Measurements from ENCODE around the gene BRF1.

Gene BRF1

DNA sequence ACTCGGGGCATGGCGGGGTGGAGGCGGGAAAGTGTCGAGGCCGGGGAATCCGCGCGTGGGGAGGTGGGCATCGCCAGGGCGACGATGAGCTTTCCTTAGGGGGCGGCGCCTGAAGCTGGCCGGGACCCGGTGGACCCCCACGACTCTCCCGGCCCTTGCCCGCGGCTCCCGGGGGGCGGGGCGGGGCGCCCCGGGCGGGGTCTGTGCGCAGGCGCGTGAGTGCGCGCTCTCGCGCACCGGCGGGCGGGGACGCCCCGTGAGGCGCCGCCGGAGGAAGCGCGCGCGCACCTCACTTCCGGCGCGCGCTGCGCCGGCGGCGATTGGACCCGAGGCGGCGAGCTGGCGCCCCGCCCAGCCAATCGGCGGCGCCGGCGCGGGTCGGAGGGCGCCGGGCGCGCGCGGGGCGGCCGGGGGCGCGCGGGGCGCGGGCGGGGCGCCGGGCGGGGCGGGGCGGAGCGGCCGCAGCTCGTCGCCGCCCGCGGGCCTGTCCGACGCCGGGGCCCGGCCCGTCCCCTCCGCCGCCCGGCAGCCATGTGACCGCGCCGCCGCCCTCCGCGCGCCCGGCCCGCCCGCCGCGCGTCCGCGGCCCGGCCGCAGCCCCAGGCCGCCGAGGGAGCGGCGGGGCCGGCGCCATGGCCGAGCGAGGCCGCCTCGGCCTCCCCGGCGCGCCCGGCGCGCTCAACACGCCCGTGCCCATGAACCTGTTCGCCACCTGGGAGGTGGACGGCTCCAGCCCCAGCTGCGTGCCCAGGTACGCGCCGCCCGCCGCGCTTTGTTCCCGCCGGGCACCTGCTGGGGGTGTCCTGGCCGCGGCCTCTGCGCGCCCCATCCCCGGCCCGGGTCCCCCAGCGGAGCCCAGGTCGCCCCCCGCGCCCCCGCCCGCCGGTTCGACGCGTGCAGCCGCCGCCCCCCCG, 13.7 kb upstream of the BRF1 start, which contains the start of gene PACS2:
Gene PACS2, plus strand, starts transcription at position 462 of the 914 bp plus-strand sequence. Its CDS starts 171 bp downstream, at position 633.
- H3K27ac ChIP-seq: peak within 1 kb of the TSS; percentile 60
- H3K9ac ChIP-seq (ENCODE audit: insufficient read length): peak within 1 kb of the TSS; percentile 65
- no peaks in the 10 kb centered on the region for H3K9me3 ChIP-seq (ENCODE audit: low read depth, low read length)
- no peaks in the 10 kb centered on the region for H3K36me3 ChIP-seq (ENCODE audit: insufficient read depth, low read length)
- TF ChIP-seq EZH2 (IDR thresholded peaks at IDR 0.05) (no peak), FOXP2 (optimal IDR thresholded peaks at IDR 0.05; ENCODE audit: control extremely low read depth, extremely low read length, insufficient read depth) (no peak), POLR2AphosphoS5 (IDR thresholded peaks at IDR 0.05; ENCODE audit: borderline replicate concordance, low read depth, low read length) (no peak; the same call in 1 of the 2 replicates)
- peak within 1 kb of the TSS; percentile 87 for H3K4me3 ChIP-seq
- no peak for DNase-seq (ENCODE audit: low read depth, low spot score)

DNA sequence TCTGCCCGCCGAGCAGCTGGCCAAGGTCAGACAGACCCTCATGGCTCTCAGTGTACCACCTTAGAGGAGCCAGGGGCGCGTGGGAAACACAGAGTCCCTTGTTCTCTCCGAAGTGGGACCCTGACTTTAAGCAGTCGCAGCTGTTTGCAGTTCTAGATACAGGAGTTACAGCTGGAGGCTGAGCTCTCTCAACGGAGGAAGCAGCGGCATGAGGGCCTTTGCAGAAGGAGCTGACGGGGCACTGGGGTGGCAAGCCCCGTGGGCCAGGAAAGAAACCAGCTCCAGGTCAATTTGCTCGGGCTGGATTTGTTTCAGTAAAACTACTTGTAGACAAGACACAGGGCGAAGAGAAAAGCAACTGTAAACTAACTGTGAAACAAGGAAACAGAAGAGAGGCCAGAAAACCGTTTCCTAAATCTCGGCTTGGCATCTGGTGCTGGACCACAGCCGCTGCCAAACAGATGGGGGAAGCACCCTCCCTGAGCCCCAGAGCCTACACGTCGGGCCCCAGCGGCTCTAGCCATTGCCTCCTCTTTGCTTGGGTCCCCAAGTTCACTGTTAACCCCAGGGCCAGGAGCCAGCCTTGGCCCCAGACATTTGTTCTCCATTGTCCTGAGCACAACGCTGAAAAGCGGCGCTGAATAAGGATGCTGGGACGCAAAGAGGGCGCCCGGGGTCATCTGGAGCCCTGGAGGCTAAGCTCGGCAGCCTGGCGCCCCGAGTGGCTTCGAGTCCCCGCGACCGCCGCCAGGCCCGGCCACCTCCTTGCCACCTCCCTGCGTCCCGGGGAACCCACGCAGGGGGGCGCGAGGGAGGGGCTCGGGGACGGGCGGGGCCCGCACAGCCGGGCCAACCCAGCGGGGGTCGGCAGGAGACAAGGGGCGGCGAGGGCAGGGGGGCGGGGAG, 12.8 kb upstream of the BRF1 start:
- Histone ChIP-seq H3K4me3 (peak overlapping the region; percentile 70), H3K9ac (ENCODE audit: insufficient read length) (peak overlapping the region; percentile 65), H3K9me3 (ENCODE audit: low read depth, low read length) (no peaks in the 10 kb centered on the region), H3K27ac (peak overlapping the region; percentile 60), H3K36me3 (ENCODE audit: insufficient read depth, low read length) (no peaks in the 10 kb centered on the region)
- no peak for DNase-seq (ENCODE audit: low read depth, low spot score)
- TF ChIP-seq POLR2AphosphoS5 (IDR thresholded peaks at IDR 0.05; ENCODE audit: borderline replicate concordance, low read depth, low read length) (no peak), EZH2 (IDR thresholded peaks at IDR 0.05) (no peak), FOXP2 (optimal IDR thresholded peaks at IDR 0.05; ENCODE audit: control extremely low read depth, extremely low read length, insufficient read depth) (no peak)

DNA sequence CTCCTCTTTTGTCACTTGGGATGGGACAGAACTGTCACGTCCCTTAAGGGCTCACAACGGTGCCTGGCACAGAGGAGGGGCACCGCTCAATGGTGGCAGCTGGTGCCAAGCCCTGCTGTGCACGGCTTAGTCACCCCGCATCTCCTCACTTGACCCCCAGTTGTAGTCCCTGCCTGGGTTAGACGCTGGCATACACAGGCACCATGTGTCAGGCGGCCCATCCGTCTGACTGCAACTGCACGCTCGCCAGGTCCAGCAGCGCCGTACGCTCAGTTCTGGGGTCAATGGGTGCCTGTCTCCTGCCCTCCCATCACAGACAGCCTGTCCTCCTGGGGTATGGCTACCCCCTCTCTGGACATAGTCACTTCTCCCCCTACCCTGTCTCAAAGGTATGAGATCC, 12.2 kb upstream of the BRF1 start:
- H3K36me3 ChIP-seq (ENCODE audit: insufficient read depth, low read length): no peaks in the 10 kb centered on the region
- DNase-seq (ENCODE audit: low read depth, low spot score): no peak
- 0 out of 2 replicates have a peak overlapping the region, but pooled peaks have one; percentile 60 for H3K27ac ChIP-seq
- TF ChIP-seq EZH2 (IDR thresholded peaks at IDR 0.05) (no peak), FOXP2 (optimal IDR thresholded peaks at IDR 0.05; ENCODE audit: control extremely low read depth, extremely low read length, insufficient read depth) (no peak), POLR2AphosphoS5 (IDR thresholded peaks at IDR 0.05; ENCODE audit: borderline replicate concordance, low read depth, low read length) (no peak)
- H3K9ac ChIP-seq (ENCODE audit: insufficient read length): no peak overlapping the region
- H3K9me3 ChIP-seq (ENCODE audit: low read depth, low read length): no peaks in the 10 kb centered on the region
- H3K4me3 ChIP-seq: no peak overlapping the region

DNA sequence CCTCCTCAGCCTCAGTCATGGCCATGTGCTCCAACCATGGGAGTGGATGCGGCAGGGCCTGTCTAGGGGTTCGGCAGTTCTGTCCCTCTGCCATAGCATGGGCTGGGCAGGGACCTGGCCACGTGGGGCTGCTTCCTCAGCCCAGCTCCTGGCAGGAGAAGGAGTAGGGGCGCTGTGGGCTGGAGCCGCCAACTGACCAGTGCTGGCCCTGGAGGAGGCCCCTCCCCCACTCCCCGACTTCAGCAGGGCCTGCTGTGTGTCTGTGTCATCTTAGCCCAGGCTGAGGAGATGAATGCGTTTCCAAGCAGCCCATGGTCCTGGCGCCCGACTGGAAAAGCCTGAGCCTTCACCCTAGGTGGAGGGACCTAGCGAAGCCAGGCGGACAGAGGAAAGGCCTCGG, 11.0 kb upstream of the BRF1 start:
- Histone ChIP-seq H3K27ac (no peak overlapping the region), H3K4me3 (no peak overlapping the region), H3K9me3 (ENCODE audit: low read depth, low read length) (no peaks in the 10 kb centered on the region), H3K36me3 (ENCODE audit: insufficient read depth, low read length) (no peaks in the 10 kb centered on the region), H3K9ac (ENCODE audit: insufficient read length) (no peak overlapping the region)
- no peak for TF ChIP-seq POLR2AphosphoS5 (IDR thresholded peaks at IDR 0.05; ENCODE audit: borderline replicate concordance, low read depth, low read length)
- TF ChIP-seq FOXP2 (optimal IDR thresholded peaks at IDR 0.05; ENCODE audit: control extremely low read depth, extremely low read length, insufficient read depth): no peak
- no peak for TF ChIP-seq EZH2 (IDR thresholded peaks at IDR 0.05)
- no peak for DNase-seq (ENCODE audit: low read depth, low spot score)

DNA sequence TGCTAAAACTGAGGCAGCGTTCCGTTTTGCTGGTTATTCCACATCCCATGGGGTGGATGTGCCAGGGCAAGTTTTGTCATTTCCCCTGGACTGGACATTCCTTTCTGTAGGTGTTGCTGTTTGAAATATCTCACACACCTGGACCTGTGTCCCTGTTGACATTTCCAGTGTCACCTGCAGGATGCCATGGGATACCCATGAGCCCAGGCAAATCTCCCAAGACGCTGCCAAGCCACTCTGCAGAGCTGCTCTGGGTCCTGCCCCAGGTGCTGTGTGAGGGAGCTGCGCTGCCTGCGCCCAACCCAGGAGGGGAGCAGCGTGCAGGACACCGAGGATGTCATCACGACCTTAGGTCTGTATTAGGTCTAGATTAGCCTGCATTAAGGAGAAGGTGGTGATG, 8.6 kb upstream of the BRF1 start:
- DNase-seq (ENCODE audit: low read depth, low spot score): no peak
- Histone ChIP-seq H3K9ac (ENCODE audit: insufficient read length) (no peak overlapping the region), H3K9me3 (ENCODE audit: low read depth, low read length) (no peaks in the 10 kb centered on the region), H3K27ac (no peak overlapping the region), H3K36me3 (ENCODE audit: insufficient read depth, low read length) (no peaks in the 10 kb centered on the region), H3K4me3 (no peak overlapping the region)
- no peak for TF ChIP-seq EZH2 (IDR thresholded peaks at IDR 0.05)
- TF ChIP-seq FOXP2 (optimal IDR thresholded peaks at IDR 0.05; ENCODE audit: control extremely low read depth, extremely low read length, insufficient read depth): no peak
- no peak for TF ChIP-seq POLR2AphosphoS5 (IDR thresholded peaks at IDR 0.05; ENCODE audit: borderline replicate concordance, low read depth, low read length)

DNA sequence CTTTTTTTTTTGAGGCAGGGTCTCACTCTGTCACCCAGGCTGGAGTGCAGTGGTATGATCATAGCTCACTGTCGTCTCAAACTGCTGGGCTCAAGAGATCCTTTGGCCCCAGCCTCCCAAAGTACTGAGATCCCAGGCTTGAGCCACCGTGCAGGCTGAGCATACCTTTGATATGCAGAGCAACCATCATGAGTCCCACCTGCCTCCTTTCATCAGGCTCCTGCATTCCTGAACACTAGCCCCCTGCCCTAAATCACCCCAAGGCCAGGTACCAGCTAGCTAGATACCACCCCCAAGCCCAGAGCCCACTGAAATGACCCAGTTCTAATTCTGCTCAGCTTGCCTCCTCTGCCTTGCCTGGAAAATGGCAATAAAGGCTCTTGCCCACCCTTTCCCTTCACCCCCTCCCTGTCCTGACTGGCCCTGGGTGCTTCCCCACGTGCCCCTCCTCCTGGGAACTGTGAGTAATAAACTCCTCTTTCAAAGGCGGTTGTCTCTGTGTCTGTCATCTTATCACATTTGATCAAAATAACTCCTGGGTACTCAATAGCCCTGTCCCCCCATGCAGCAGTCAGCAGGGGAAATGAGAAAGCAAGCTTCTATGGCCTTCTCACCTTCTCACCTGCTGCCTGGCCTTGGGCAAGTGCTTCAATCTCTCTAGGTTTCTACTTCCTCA, 6.4 kb upstream of the BRF1 start:
- Histone ChIP-seq H3K9me3 (ENCODE audit: low read depth, low read length) (no peaks in the 10 kb centered on the region), H3K4me3 (no peak overlapping the region), H3K9ac (ENCODE audit: insufficient read length) (no peak overlapping the region), H3K27ac (no peak overlapping the region), H3K36me3 (ENCODE audit: insufficient read depth, low read length) (no peaks in the 10 kb centered on the region)
- no peak for DNase-seq (ENCODE audit: low read depth, low spot score)
- TF ChIP-seq EZH2 (IDR thresholded peaks at IDR 0.05) (no peak), POLR2AphosphoS5 (IDR thresholded peaks at IDR 0.05; ENCODE audit: borderline replicate concordance, low read depth, low read length) (no peak), FOXP2 (optimal IDR thresholded peaks at IDR 0.05; ENCODE audit: control extremely low read depth, extremely low read length, insufficient read depth) (no peak)

DNA sequence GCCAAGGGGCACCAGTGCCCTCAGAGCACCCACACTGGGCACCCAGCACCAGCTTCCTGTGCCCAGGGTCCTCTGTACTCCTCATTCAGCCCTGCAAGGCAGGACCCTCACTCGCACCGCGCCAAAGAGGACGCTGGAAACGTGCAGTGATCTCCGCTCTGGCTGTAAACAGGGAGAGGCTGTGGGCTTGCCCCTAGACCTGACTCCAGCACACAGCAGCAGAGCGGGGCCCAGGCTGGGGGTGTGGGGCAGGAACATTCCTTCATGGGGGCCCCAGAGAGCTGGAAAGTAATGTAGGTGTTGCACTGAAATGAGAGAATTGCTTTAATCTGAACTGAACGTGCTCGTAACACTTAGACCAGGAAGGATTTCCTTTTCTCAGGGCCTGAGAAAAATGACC, 5.0 kb upstream of the BRF1 start:
- Histone ChIP-seq H3K27ac (no peak overlapping the region), H3K9me3 (ENCODE audit: low read depth, low read length) (no peaks in the 10 kb centered on the region), H3K9ac (ENCODE audit: insufficient read length) (no peak overlapping the region), H3K36me3 (ENCODE audit: insufficient read depth, low read length) (no peaks in the 10 kb centered on the region), H3K4me3 (no peak overlapping the region)
- no peak for DNase-seq (ENCODE audit: low read depth, low spot score)
- no peak for TF ChIP-seq FOXP2 (optimal IDR thresholded peaks at IDR 0.05; ENCODE audit: control extremely low read depth, extremely low read length, insufficient read depth)
- TF ChIP-seq EZH2 (IDR thresholded peaks at IDR 0.05): no peak
- TF ChIP-seq POLR2AphosphoS5 (IDR thresholded peaks at IDR 0.05; ENCODE audit: borderline replicate concordance, low read depth, low read length): no peak

Measured in SK-N-MC (cell line).